GM23338 (cell line): ENCODE data around the gene EPHB1. TPM values are rescaled to one million over a fixed set of nuclear protein-coding genes. Genes with fewer than 3 reads are reported as not detected.

Experiments
- ATAC-seq: fragments of 200-7000 bp; cut with Tn5 transposase; 3 replicates; pipeline ENCODE4 v1.9.1; 2020
- DNase-seq: peaks from one replicate; pipeline ENCODE4 v3.0.0-alpha.2; 2015; ENCODE audit warnings: low spot score
- H2AFZ ChIP-seq: fragments of 200-600 bp; sonication (generic); 2 replicates; pipeline ENCODE4 v1.8.0; 2016; ENCODE audit warnings: antibody characterized with exemption, mild to moderate bottlenecking, moderate library complexity
- H3F3A ChIP-seq: fragments of 200-600 bp; sonication (generic); replicated peaks from 2 replicates; pipeline ENCODE4 v1.8.0; 2017; ENCODE audit warnings: antibody characterized with exemption, mixed run types, low read depth
- H3K27ac ChIP-seq: fragments of 200-600 bp; sonication (generic); 2 replicates; pipeline ENCODE4 v1.6.1; 2016; ENCODE audit warnings: low read depth
- H3K27me3 ChIP-seq: fragments of 200-600 bp; sonication (generic); 2 replicates; pipeline ENCODE4 v1.8.0; 2016; ENCODE audit warnings: mild to moderate bottlenecking, mixed run types, moderate library complexity; ENCODE audit not compliant: insufficient read depth
- H3K36me3 ChIP-seq: fragments of 200-600 bp; sonication (generic); 2 replicates; pipeline ENCODE4 v1.8.0; 2016; ENCODE audit warnings: mild to moderate bottlenecking; ENCODE audit not compliant: insufficient read depth
- H3K4me1 ChIP-seq: fragments of 200-600 bp; sonication (generic); 2 replicates; pipeline ENCODE4 v1.8.0; 2016; ENCODE audit warnings: mild to moderate bottlenecking, moderate library complexity; ENCODE audit not compliant: insufficient read depth
- H3K4me2 ChIP-seq: fragments of 200-600 bp; sonication (generic); 2 replicates; pipeline ENCODE4 v1.7.1; 2017; ENCODE audit warnings: mixed run types
- H3K4me3 ChIP-seq: fragments of 200-600 bp; sonication (generic); 2 replicates; pipeline ENCODE4 v1.6.1; 2016; ENCODE audit warnings: mixed run types
- H3K79me2 ChIP-seq: fragments of 200-600 bp; sonication (generic); replicated peaks from 2 replicates; pipeline ENCODE4 v1.8.0; 2017; ENCODE audit warnings: mild to moderate bottlenecking; ENCODE audit not compliant: insufficient read depth
- H3K9me2 ChIP-seq: fragments of 200-600 bp; sonication (generic); 2 replicates; pipeline ENCODE4 v1.8.0; 2017; ENCODE audit not compliant: insufficient read depth
- H4K20me1 ChIP-seq: fragments of 200-600 bp; sonication (generic); replicated peaks from 2 replicates; pipeline ENCODE4 v1.8.0; 2017; ENCODE audit warnings: mild to moderate bottlenecking; ENCODE audit not compliant: insufficient read depth
- H3K27ac Mint-ChIP-seq: 2 replicates; pipeline ENCODE4 v1.8.0; 2020; ENCODE audit warnings: inconsistent platforms, mild to moderate bottlenecking, moderate library complexity, mixed read lengths
- H3K27me3 Mint-ChIP-seq: 3 replicates; pipeline ENCODE4 v1.8.0; 2022; ENCODE audit warnings: low read depth, mild to moderate bottlenecking, moderate library complexity, mixed read lengths, inconsistent platforms; ENCODE audit not compliant: insufficient read depth, poor library complexity
- H3K36me3 Mint-ChIP-seq: 3 replicates; pipeline ENCODE4 v1.8.0; 2021; ENCODE audit warnings: low read depth, mild to moderate bottlenecking, inconsistent platforms, moderate library complexity, mixed read lengths
- H3K4me1 Mint-ChIP-seq: 3 replicates; pipeline ENCODE4 v1.8.0; 2020; ENCODE audit warnings: mild to moderate bottlenecking, inconsistent platforms, mixed read lengths
- H3K4me3 Mint-ChIP-seq: 3 replicates; pipeline ENCODE4 v1.8.0; 2021; ENCODE audit warnings: moderate library complexity, mild to moderate bottlenecking, inconsistent platforms, mixed read lengths
- H3K9me3 Mint-ChIP-seq: 3 replicates; pipeline ENCODE4 v1.8.0; 2020; ENCODE audit warnings: moderate library complexity, mild to moderate bottlenecking, inconsistent platforms, mixed read lengths
- CREB1 ChIP-seq: fragments of 250-450 bp; sonication (Bioruptor Pico); IDR thresholded peaks from 2 replicates; pipeline ENCODE4 v1.5.0; 2020; ENCODE audit warnings: low read depth, mild to moderate bottlenecking, moderate library complexity
- EZH2 ChIP-seq: fragments of 200-600 bp; sonication (generic); IDR thresholded peaks from one replicate; pipeline ENCODE4 v1.8.0; 2017; ENCODE audit warnings: antibody characterized with exemption, mild to moderate bottlenecking, low read depth; ENCODE audit not compliant: unreplicated experiment
- JUNB ChIP-seq: IDR thresholded peaks from one replicate; pipeline ENCODE4 v1.6.1; 2016; ENCODE audit warnings: antibody characterized with exemption; ENCODE audit not compliant: unreplicated experiment
- NANOG ChIP-seq: IDR thresholded peaks from 2 replicates; pipeline ENCODE4 v1.6.1; 2016; ENCODE audit warnings: antibody characterized with exemption, borderline replicate concordance
- STAT1 ChIP-seq: IDR thresholded peaks from one replicate; pipeline ENCODE4 v1.6.1; 2016; ENCODE audit warnings: antibody characterized with exemption; ENCODE audit not compliant: unreplicated experiment
- ZNF114 ChIP-seq: fragments of 250-450 bp; sonication (Bioruptor Pico); IDR thresholded peaks from 2 replicates; pipeline ENCODE4 v1.5.0; 2020; ENCODE audit warnings: mild to moderate bottlenecking, moderate library complexity
- polyA plus RNA-seq: library from polyadenylated mRNA; unstranded; fragments of >200 nt; fragmentation: Nextera tagmentation; extraction: Ambion mirVana; gene quantifications from 2 replicates; pipeline ENCODE4 v1.2.1, GENCODE V29; 2016
- total RNA-seq: library from RNA; depleted of rRNA; stranded (reverse); fragments of >200 nt; shearing (Covaris generic); gene quantifications from 2 replicates; pipeline ENCODE4 v1.2.3, GENCODE V29; 2014
- TF ChIP-seq, protein P1 (sequence below): IDR thresholded peaks from 2 replicates; pipeline ENCODE4 v1.6.1; 2016; ENCODE audit warnings: antibody characterized with exemption
- TF ChIP-seq, protein P2 (sequence below), 2 experiments: fragments of 200-600 bp in 1 of 2; sonication (generic) in 1 of 2; conservative IDR thresholded peaks; 2 replicates each; pipeline versions ENCODE4 v1.5.1 to v1.6.1; 2016 to 2017; ENCODE audit warnings: antibody characterized with exemption in 2 of 2, low read depth in 2 of 2, mild to moderate bottlenecking in 2 of 2, moderate library complexity in 1 of 2
- TF ChIP-seq, protein P3 (sequence below): IDR thresholded peaks from one replicate; pipeline ENCODE4 v1.6.1; 2018; ENCODE audit warnings: antibody characterized with exemption; ENCODE audit not compliant: unreplicated experiment
- TF ChIP-seq, protein P4 (sequence below): fragments of 250-450 bp; sonication (Bioruptor Pico); IDR thresholded peaks from 2 replicates; pipeline ENCODE4 v1.5.0; 2020; ENCODE audit warnings: mild to moderate bottlenecking, moderate library complexity

Gene EPHB1
- total and polyA plus RNA-seq, 2 experiments from 2014 or later, result 2.7 to 5.2 TPM

DNA sequence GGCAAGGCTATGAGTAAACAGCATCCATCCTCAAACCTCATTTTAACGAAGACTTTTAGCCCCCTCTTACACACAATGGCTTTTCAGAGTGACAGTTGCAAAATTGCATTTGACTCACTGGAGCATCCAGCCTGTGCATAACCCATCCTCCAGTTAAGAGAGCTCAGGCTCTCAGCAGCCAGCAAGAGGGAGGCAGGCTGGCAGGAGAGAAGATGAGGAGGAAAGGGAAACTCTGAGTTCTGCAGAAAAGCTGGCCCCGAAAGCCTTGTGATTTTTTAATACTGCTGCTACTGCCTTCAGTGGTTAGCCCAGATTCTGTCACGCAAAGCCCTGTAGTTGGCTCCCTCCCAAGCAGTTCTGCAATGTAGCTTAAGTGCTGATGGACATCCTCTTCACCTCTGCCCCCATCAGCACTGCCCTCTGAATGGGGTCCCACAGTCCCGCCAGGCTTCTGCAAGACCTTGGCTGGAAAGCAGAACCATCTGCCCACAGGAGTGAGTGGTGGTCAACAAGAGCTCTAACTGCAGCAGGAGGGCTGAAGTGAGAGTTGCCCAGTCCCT, 371.3 kb downstream of the EPHB1 start (continued):
- TF ChIP-seq JUNB, result no peak
- TF ChIP-seq, protein P1, sequence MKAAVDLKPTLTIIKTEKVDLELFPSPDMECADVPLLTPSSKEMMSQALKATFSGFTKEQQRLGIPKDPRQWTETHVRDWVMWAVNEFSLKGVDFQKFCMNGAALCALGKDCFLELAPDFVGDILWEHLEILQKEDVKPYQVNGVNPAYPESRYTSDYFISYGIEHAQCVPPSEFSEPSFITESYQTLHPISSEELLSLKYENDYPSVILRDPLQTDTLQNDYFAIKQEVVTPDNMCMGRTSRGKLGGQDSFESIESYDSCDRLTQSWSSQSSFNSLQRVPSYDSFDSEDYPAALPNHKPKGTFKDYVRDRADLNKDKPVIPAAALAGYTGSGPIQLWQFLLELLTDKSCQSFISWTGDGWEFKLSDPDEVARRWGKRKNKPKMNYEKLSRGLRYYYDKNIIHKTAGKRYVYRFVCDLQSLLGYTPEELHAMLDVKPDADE, result no peak
- TF ChIP-seq, protein P2, sequence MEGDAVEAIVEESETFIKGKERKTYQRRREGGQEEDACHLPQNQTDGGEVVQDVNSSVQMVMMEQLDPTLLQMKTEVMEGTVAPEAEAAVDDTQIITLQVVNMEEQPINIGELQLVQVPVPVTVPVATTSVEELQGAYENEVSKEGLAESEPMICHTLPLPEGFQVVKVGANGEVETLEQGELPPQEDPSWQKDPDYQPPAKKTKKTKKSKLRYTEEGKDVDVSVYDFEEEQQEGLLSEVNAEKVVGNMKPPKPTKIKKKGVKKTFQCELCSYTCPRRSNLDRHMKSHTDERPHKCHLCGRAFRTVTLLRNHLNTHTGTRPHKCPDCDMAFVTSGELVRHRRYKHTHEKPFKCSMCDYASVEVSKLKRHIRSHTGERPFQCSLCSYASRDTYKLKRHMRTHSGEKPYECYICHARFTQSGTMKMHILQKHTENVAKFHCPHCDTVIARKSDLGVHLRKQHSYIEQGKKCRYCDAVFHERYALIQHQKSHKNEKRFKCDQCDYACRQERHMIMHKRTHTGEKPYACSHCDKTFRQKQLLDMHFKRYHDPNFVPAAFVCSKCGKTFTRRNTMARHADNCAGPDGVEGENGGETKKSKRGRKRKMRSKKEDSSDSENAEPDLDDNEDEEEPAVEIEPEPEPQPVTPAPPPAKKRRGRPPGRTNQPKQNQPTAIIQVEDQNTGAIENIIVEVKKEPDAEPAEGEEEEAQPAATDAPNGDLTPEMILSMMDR (conservative IDR thresholded peaks at IDR 0.05; ENCODE audit: low read depth in 2 of 2), result no peak
- no peak for TF ChIP-seq CREB1 (CRISPR knock-in tag)
- TF ChIP-seq, protein P3, sequence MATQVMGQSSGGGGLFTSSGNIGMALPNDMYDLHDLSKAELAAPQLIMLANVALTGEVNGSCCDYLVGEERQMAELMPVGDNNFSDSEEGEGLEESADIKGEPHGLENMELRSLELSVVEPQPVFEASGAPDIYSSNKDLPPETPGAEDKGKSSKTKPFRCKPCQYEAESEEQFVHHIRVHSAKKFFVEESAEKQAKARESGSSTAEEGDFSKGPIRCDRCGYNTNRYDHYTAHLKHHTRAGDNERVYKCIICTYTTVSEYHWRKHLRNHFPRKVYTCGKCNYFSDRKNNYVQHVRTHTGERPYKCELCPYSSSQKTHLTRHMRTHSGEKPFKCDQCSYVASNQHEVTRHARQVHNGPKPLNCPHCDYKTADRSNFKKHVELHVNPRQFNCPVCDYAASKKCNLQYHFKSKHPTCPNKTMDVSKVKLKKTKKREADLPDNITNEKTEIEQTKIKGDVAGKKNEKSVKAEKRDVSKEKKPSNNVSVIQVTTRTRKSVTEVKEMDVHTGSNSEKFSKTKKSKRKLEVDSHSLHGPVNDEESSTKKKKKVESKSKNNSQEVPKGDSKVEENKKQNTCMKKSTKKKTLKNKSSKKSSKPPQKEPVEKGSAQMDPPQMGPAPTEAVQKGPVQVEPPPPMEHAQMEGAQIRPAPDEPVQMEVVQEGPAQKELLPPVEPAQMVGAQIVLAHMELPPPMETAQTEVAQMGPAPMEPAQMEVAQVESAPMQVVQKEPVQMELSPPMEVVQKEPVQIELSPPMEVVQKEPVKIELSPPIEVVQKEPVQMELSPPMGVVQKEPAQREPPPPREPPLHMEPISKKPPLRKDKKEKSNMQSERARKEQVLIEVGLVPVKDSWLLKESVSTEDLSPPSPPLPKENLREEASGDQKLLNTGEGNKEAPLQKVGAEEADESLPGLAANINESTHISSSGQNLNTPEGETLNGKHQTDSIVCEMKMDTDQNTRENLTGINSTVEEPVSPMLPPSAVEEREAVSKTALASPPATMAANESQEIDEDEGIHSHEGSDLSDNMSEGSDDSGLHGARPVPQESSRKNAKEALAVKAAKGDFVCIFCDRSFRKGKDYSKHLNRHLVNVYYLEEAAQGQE, result no peak
- no peak for TF ChIP-seq EZH2

DNA sequence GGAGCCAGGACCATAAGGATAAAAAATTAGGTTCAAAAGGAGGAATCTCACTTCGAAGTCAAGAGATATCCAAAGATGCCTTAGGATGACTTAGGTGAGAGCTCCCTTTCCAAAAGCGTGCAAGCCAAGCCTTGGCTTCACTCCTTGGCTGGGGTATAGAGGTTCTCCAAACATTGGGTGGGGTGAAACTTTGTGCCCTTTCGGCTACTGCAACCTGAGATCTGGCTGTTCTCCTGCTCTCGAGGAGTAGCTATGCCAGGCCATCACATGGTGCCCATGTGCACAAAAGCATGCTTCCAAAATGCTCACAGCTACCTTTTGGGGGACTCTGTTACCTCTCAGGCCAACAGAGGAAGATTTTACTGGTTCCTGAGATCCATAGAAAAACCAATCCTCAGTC, 373.8 kb downstream of the EPHB1 start:
- Histone ChIP-seq H3K4me1 (peaks cover 22% of the 10 kb centered on the region), H2AFZ (no peak overlapping the region), H3K9me2 (no peaks in the 10 kb centered on the region; the same call in 1 of the 2 replicates), H3K27me3 (no peaks in the 10 kb centered on the region), H4K20me1 (no peaks in the 10 kb centered on the region), H3K4me3 (no peak overlapping the region), H3K79me2 (no peaks in the 10 kb centered on the region), H3K4me2 (no peak overlapping the region), H3F3A (no peaks in the 10 kb centered on the region), H3K27ac (no peak overlapping the region), H3K36me3 (no peaks in the 10 kb centered on the region)
- H3K27ac Mint-ChIP-seq, result no peak overlapping the region
- H3K9me3 Mint-ChIP-seq, result no peaks in the 10 kb centered on the region; the same call in 2 of the 3 replicates
- H3K27me3 Mint-ChIP-seq, result no peaks in the 10 kb centered on the region
- H3K36me3 Mint-ChIP-seq, result no peaks in the 10 kb centered on the region
- DNase-seq (no peak), ATAC-seq (no peak)
- no peak overlapping the region for H3K4me3 Mint-ChIP-seq
- H3K4me1 Mint-ChIP-seq, result peaks cover 42% of the 10 kb centered on the region
- TF ChIP-seq ZNF114 (CRISPR knock-in tag), result no peak
- TF ChIP-seq CREB1 (CRISPR knock-in tag), result no peak
- no peak for TF ChIP-seq STAT1
- TF ChIP-seq EZH2, result no peak
- TF ChIP-seq NANOG, result no peak
- TF ChIP-seq, protein P4, sequence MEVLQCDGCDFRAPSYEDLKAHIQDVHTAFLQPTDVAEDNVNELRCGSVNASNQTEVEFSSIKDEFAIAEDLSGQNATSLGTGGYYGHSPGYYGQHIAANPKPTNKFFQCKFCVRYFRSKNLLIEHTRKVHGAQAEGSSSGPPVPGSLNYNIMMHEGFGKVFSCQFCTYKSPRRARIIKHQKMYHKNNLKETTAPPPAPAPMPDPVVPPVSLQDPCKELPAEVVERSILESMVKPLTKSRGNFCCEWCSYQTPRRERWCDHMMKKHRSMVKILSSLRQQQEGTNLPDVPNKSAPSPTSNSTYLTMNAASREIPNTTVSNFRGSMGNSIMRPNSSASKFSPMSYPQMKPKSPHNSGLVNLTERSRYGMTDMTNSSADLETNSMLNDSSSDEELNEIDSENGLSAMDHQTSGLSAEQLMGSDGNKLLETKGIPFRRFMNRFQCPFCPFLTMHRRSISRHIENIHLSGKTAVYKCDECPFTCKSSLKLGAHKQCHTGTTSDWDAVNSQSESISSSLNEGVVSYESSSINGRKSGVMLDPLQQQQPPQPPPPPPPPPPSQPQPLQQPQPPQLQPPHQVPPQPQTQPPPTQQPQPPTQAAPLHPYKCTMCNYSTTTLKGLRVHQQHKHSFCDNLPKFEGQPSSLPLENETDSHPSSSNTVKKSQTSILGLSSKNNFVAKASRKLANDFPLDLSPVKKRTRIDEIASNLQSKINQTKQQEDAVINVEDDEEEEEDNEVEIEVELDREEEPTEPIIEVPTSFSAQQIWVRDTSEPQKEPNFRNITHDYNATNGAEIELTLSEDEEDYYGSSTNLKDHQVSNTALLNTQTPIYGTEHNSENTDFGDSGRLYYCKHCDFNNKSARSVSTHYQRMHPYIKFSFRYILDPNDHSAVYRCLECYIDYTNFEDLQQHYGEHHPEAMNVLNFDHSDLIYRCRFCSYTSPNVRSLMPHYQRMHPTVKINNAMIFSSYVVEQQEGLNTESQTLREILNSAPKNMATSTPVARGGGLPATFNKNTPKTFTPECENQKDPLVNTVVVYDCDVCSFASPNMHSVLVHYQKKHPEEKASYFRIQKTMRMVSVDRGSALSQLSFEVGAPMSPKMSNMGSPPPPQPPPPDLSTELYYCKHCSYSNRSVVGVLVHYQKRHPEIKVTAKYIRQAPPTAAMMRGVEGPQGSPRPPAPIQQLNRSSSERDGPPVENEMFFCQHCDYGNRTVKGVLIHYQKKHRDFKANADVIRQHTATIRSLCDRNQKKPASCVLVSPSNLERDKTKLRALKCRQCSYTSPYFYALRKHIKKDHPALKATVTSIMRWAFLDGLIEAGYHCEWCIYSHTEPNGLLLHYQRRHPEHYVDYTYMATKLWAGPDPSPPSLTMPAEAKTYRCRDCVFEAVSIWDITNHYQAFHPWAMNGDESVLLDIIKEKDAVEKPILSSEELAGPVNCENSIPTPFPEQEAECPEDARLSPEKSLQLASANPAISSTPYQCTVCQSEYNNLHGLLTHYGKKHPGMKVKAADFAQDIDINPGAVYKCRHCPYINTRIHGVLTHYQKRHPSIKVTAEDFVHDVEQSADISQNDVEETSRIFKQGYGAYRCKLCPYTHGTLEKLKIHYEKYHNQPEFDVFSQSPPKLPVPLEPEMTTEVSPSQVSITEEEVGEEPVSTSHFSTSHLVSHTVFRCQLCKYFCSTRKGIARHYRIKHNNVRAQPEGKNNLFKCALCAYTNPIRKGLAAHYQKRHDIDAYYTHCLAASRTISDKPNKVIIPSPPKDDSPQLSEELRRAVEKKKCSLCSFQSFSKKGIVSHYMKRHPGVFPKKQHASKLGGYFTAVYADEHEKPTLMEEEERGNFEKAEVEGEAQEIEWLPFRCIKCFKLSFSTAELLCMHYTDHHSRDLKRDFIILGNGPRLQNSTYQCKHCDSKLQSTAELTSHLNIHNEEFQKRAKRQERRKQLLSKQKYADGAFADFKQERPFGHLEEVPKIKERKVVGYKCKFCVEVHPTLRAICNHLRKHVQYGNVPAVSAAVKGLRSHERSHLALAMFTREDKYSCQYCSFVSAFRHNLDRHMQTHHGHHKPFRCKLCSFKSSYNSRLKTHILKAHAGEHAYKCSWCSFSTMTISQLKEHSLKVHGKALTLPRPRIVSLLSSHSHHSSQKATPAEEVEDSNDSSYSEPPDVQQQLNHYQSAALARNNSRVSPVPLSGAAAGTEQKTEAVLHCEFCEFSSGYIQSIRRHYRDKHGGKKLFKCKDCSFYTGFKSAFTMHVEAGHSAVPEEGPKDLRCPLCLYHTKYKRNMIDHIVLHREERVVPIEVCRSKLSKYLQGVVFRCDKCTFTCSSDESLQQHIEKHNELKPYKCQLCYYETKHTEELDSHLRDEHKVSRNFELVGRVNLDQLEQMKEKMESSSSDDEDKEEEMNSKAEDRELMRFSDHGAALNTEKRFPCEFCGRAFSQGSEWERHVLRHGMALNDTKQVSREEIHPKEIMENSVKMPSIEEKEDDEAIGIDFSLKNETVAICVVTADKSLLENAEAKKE (CRISPR knock-in tag), result no peak
